Measurements from ENCODE around the gene ZFR2. TPM values are rescaled to one million over a fixed set of nuclear protein-coding genes. Genes with fewer than 3 reads are reported as not detected.

Gene ZFR2
- total RNA-seq, 2 experiments from 2014 or later = 0.23 TPM; not detected in 1

GRCh38 chr19:3839941-3840340 is 28.9 kb downstream of the ZFR2 start:
- no peaks in the 10 kb centered on the region for H3K27me3 Mint-ChIP-seq
- CTCF ChIA-PET = no interaction called here
- no peak for DNase-seq
- intact Hi-C loops (cut with micrococcal nuclease) = no loop called here
- TF ChIP-seq, protein P1, sequence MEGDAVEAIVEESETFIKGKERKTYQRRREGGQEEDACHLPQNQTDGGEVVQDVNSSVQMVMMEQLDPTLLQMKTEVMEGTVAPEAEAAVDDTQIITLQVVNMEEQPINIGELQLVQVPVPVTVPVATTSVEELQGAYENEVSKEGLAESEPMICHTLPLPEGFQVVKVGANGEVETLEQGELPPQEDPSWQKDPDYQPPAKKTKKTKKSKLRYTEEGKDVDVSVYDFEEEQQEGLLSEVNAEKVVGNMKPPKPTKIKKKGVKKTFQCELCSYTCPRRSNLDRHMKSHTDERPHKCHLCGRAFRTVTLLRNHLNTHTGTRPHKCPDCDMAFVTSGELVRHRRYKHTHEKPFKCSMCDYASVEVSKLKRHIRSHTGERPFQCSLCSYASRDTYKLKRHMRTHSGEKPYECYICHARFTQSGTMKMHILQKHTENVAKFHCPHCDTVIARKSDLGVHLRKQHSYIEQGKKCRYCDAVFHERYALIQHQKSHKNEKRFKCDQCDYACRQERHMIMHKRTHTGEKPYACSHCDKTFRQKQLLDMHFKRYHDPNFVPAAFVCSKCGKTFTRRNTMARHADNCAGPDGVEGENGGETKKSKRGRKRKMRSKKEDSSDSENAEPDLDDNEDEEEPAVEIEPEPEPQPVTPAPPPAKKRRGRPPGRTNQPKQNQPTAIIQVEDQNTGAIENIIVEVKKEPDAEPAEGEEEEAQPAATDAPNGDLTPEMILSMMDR (IDR thresholded peaks at IDR 0.05) = no peak
- POLR2A ChIA-PET = no interaction called here
- peaks cover 9% of the 10 kb centered on the region for H3K4me1 Mint-ChIP-seq (ENCODE audit: low read depth)
- no peak overlapping the region for H3K4me3 Mint-ChIP-seq
- H3K27ac Mint-ChIP-seq = no peak overlapping the region
- H3K9me3 Mint-ChIP-seq = peaks cover 14% of the 10 kb centered on the region
- H3K36me3 Mint-ChIP-seq (ENCODE audit: low read depth) = no peaks in the 10 kb centered on the region
- ATAC-seq = no peak

GRCh38 chr19:3838661-3839060 is 30.2 kb downstream of the ZFR2 start:
- POLR2A ChIA-PET = no interaction called here
- DNase-seq (no peak), ATAC-seq (no peak)
- Mint-ChIP-seq H3K27me3 (no peaks in the 10 kb centered on the region), H3K4me1 (ENCODE audit: low read depth) (peaks cover 9% of the 10 kb centered on the region), H3K27ac (no peak overlapping the region), H3K36me3 (ENCODE audit: low read depth) (no peaks in the 10 kb centered on the region), H3K4me3 (no peak overlapping the region), H3K9me3 (peaks cover 14% of the 10 kb centered on the region)
- intact Hi-C loops (cut with micrococcal nuclease) = no loop called here
- TF ChIP-seq, protein P1 (IDR thresholded peaks at IDR 0.05) = no peak
- CTCF ChIA-PET = no interaction called here

DNA sequence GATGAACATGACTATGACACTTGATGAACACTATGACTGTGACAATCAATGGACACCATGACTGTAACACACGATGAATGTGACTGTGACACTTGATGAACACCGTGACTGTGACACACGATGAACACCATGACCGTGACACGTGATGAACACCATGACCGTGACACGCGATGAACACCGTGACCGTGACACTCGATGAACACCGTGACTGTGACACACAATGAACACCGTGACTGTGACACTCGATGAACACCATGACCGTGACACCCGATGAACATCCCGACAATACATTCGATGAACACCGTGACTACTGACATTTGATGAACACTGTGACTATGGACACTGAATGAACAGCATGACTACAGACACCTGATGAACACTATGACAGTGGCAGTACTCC is 30.9 kb downstream of the ZFR2 start:
- ATAC-seq (no peak), DNase-seq (no peak)
- Mint-ChIP-seq H3K4me3 (no peak overlapping the region), H3K4me1 (ENCODE audit: low read depth) (peaks cover 9% of the 10 kb centered on the region), H3K27me3 (no peaks in the 10 kb centered on the region), H3K9me3 (peaks cover 14% of the 10 kb centered on the region), H3K36me3 (ENCODE audit: low read depth) (no peaks in the 10 kb centered on the region), H3K27ac (no peak overlapping the region)
- intact Hi-C loops (cut with micrococcal nuclease) = no loop called here
- TF ChIP-seq, protein P1 (IDR thresholded peaks at IDR 0.05) = no peak
- ChIA-PET CTCF (no interaction called here), POLR2A (no interaction called here)

GRCh38 chr19:3837332-3837731 is 31.5 kb downstream of the ZFR2 start:
- POLR2A ChIA-PET = no interaction called here
- Mint-ChIP-seq H3K27ac (no peak overlapping the region), H3K4me1 (ENCODE audit: low read depth) (peaks cover 9% of the 10 kb centered on the region), H3K9me3 (peaks cover 14% of the 10 kb centered on the region), H3K27me3 (no peaks in the 10 kb centered on the region), H3K4me3 (no peak overlapping the region), H3K36me3 (ENCODE audit: low read depth) (no peaks in the 10 kb centered on the region)
- CTCF ChIA-PET = interaction anchor here (1.7 kb wide), 1 partner anchor 12 kb away, joined by 4 read pairs; no protein-coding TSS in a partner anchor
- DNase-seq (no peak), ATAC-seq (no peak)
- TF ChIP-seq, protein P1 (IDR thresholded peaks at IDR 0.05) = no peak
- intact Hi-C loops (cut with micrococcal nuclease) = no loop called here

- POLR2A ChIA-PET = no interaction called here
- intact Hi-C loops (cut with micrococcal nuclease) = no loop called here
- TF ChIP-seq, protein P1 (IDR thresholded peaks at IDR 0.05) = no peak
- Mint-ChIP-seq H3K9me3 (peaks cover 14% of the 10 kb centered on the region), H3K36me3 (ENCODE audit: low read depth) (no peaks in the 10 kb centered on the region), H3K27me3 (peaks cover 1% of the 10 kb centered on the region), H3K4me3 (no peak overlapping the region), H3K27ac (no peak overlapping the region), H3K4me1 (ENCODE audit: low read depth) (peaks cover 9% of the 10 kb centered on the region)
- DNase-seq (peak; percentile 19), ATAC-seq (peak; percentile 51)
- CTCF ChIA-PET = interaction anchor here (1.7 kb wide), 1 partner anchor 12 kb away, joined by 4 read pairs; no protein-coding TSS in a partner anchor
Observed at GRCh38 chr19:3836887-3837286, 32.0 kb downstream of the ZFR2 start.
